Germinal center (tissue), 1 donor: ENCODE measurements around the gene KCNMB2.
"Not testable (repeated sequence)": the region's sequence is repeated elsewhere in the genome, so short reads cannot be mapped to it uniquely, and the experiment has no call there.

Source experiments
- DNase-seq: peaks from one replicate; pipeline ENCODE4 v3.0.0; 2012; ENCODE audit warnings: mixed read lengths, low spot score

Gene KCNMB2

GRCh38 chr3:178810181-178810580 lies 273.9 kb downstream of the KCNMB2 start:
- DNase-seq, result no peak

- DNase-seq, result no peak
Measured at GRCh38 chr3:178822722-178823121, 286.5 kb downstream of the KCNMB2 start.

DNA sequence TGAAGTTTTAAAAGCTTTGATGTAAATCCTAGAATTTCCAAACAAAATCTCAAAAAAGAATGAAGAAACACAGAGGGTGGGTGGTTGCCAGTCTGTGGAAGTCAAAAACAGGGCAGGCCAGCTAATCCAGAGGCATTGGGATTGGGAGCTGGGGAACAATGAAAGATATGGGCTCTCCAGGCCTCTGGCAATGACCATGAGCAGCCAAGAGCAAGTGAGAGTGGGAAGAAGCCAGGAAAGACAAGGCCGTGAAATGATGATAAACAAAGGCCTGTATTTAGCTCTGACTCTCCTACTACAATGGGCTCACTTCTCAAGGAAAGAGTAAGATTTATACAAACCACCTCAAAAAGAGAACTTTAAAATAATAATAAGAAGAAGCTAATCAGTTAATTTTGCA lies 286.9 kb downstream of the KCNMB2 start:
- no peak for DNase-seq

DNA sequence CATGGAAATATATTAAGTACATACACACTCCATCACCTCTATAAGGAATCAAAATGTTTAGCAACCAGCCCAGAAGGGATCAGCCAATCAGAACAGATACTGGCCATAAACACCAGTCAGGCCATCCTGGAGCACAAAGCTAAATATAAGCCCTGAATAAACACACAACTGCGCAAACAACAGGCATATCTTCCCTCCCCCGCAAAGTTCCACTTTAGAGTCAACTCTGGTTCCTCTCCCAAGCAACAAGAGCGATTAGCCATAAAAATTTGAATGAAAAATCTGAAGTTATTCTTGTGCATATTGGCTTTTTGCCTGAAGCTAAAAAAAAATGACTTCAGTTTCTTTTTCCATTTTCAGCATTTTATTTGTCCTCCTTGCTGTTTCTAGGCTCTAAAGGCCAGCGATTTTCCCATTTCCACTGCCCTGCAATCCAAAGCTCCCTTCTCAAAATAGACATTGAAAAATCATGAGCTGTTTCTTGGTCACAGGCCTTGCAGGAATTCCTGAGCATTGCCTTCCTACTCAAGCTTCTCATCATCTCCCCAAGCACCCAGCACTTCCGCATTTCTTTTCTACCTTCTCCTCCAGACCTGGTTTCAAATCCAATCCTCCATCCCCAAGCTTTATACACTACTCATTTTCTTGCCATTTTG lies 287.5 kb downstream of the KCNMB2 start:
- no peak for DNase-seq

GRCh38 chr3:178826435-178827123 lies 290.3 kb downstream of the KCNMB2 start:
- no peak for DNase-seq

DNA sequence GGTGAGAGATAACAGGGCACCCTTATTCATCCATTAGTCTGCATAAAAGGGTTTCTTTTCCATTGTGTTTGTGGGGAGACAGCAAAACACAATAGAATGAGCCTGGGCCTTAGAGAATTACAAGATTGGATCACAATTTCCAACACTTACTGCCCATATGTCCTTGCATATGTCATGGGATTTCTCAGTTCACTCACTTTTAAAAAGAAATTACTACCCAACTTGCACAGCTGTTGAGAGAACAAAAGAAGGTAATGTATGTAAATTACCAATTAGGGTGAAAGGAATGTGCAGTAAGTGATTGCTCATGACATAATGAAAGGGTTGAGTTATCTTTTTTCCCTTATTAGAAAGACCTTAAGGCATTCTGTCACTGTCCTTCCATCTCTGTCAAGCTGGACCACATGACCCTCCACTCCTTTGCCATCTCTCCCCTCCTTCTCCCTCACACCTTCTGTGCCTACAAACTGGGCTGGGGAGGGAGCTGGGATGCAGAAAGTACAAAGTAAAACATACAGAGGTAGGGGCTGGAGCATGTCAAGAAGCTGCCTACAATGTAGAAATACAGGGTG lies 291.1 kb downstream of the KCNMB2 start:
- DNase-seq, result no peak

DNA sequence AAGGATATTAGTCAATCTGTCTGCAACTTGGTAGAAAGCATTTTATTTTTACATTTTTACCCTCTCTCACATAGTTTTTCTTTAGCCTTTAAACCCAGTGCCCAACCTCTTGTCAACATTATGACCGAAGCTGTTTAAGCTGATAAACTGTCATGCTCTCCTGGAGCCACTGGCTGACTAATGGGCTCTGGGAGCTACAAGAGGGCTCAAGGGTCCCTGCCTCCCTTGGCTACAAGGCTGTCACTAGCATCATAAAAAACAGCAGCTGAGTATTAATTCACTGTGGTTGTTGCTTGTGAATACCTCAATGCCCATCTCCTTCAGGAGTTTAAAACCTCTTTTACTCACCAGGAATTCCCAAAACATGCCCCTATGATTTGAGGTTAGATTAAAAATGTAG lies 297.5 kb downstream of the KCNMB2 start:
- DNase-seq, result no peak

GRCh38 chr3:178835033-178835432 lies 298.8 kb downstream of the KCNMB2 start:
- no peak for DNase-seq

GRCh38 chr3:178837512-178837911 lies 301.3 kb downstream of the KCNMB2 start:
- no peak for DNase-seq

GRCh38 chr3:178840586-178840985 lies 304.4 kb downstream of the KCNMB2 start:
- no peak for DNase-seq

DNA sequence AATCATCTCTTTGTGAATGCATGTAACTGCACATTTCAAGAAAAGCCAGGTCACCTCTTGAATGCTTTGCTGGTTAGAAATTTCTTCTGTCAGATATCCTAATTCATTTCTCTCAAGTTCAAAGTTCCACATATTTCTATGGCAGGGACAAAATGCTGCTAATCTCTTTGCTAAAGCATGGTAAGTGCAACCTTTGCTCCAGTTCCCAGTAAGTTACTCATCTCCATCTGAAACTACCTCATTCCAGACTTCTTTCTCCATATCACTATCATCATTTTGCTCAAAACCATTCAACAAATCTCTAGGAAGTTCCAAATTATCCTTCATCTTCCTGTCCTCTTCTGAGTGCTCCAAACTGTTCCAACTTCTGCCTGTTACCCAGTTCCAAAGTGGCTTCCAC lies 304.8 kb downstream of the KCNMB2 start:
- no peak for DNase-seq

DNA sequence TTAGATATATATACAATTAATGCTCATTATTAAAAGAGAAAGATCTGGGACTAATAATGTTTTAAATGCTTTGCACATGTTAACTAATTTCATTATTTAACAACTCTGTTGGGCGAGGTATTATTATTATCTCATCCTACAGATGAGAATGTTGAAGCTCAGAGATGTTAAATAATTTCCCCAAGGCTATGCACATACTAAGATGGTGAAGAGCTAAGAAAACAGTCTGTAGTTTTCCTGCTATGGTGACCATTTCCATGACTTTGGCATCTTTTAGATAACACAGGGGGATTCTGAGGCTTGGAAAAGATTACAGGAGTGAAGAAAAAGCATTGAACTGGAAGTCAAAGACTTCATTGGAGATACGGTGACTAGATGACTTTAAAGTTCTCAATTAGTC lies 308.7 kb downstream of the KCNMB2 start:
- DNase-seq, result no peak

DNA sequence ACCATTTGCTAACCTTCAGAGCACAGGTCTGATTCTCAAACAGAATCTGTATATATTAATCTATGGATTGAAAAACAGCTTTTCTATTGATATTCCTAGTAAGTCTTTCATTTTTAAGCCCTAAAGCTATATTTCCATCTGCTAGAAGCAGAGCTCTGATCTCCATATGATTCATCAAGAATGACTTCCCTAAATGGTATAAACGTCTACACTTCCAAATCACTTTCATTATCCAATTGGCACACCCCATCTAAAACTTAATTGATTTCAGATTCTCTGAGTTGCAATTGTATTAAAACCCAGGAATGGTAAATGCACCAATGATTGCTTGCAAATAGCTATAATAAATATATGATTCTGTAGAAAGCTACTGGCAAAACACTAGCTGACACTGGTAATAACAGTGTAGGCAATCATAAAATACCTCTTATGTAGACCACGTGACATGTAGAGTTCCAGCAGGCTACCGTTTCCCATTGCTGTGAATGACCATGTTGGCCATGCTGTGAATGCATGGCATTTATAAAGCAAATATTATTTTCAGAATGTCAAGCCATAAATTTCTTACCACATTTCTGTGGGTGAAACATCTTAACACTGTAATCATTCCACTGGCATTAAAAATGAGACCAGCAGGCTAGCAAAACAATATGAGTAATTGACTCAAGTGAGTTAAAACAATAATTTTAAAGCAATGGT lies 309.3 kb downstream of the KCNMB2 start:
- no peak for DNase-seq

DNA sequence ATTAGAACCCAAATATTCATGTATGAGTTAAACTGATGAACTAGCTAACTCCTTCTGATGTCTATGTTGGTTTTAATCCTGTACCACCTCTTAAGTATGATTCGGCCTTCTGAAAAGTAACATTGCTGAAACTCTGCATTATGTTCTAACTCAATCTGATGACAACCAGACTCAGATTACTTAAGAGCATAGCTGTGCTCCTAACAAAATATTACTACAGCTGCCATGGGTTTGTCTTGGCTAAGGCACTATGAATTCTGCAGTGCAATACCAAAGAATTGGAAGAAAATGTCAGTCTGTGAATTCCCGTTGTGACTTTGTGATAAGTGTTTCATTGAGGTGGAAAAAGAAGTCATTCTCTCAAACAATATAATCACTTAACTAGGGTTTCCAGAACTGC lies 311.0 kb downstream of the KCNMB2 start:
- DNase-seq, result no peak

DNA sequence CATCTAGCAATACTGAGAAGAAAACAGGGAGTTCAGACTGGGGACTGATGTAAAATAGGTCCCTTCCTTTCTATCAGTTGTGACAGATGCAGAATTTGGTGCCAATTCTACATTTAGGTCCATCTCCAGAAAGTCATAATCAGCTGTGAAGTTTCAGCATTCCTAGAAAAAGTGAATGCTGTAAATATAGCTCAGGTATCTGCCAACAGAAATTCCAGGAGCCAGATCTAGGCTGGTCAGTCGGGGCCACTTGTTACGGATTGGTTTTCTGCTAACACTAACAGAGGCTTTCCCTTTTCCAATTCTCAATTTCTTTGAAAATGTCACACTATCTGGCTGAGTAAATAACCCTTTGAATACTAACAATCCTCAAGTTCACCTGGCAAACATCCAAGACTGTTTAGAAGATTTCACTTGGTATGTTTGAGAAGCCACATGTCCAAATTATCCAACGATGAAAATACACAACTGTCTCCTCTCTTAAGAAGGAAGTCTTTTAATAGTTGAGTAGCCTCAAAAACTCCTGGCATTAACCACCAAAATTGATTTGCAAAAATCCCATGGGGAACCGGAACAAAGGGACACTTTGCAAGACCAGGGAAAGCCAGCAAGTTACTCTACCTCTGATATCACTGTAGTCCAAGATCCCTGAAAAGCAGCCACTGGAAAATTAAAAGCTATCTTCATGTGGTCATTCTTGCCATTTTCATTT lies 313.1 kb downstream of the KCNMB2 start:
- DNase-seq, result no peak

GRCh38 chr3:178850450-178851190 lies 314.4 kb downstream of the KCNMB2 start:
- DNase-seq, result no peak

- DNase-seq, result no peak
Measured at GRCh38 chr3:178851564-178851963, 315.3 kb downstream of the KCNMB2 start.

DNA sequence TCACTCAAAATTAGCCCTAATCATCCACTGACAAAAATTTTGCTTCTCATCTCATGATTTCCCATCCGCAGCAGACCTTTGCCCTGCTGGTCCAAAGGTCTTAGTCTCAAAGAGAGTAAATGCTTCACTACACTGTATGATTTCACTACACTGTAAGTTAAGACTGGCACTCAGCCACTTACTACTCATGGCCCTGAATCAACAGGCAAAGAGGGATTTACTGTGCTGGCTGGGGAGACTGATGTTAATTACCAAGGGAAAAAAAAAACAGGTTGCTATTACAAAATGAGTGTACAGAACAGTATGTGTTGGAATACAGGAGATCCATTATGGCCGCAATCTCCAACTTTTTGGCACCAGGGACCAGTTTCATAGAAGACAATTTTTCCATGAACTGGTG lies 320.6 kb downstream of the KCNMB2 start:
- DNase-seq, result no peak

GRCh38 chr3:178859386-178859785 lies 323.1 kb downstream of the KCNMB2 start:
- DNase-seq, result no peak

GRCh38 chr3:178859900-178860436 lies 323.7 kb downstream of the KCNMB2 start:
- not testable (repeated sequence) for DNase-seq

GRCh38 chr3:178868681-178869080 lies 332.4 kb downstream of the KCNMB2 start:
- DNase-seq, result no peak
